Peyer's patch (tissue), 4 donors: ENCODE results near the gene ZMAT5. TPM values are rescaled to one million over a fixed set of nuclear protein-coding genes. Genes with fewer than 3 reads are reported as not detected.
"Not testable (repeated sequence)": the region's sequence is repeated elsewhere in the genome, so short reads cannot be mapped to it uniquely, and the experiment has no call there.

ENCODE experiments used
- DNase-seq, 3 donors: peaks; one replicate each; pipeline ENCODE4 v3.0.0-alpha.2; 2017 to 2019
- H3K27ac ChIP-seq, 4 donors: fragments of 200-600 bp; sonication (generic); one replicate each; pipeline ENCODE4 v1.5.1; 2016 to 2019
- H3K27me3 ChIP-seq, 2 donors: fragments of 200-600 bp; sonication (generic); one replicate each; pipeline ENCODE4 v1.5.1; 2019
- H3K36me3 ChIP-seq, 3 donors: fragments of 200-600 bp; sonication (generic); one replicate each; pipeline ENCODE4 v1.5.1; 2016 to 2019
- H3K4me1 ChIP-seq, 4 donors: fragments of 200-600 bp; sonication (generic); one replicate each; pipeline ENCODE4 v1.5.1; 2016 to 2019
- H3K4me3 ChIP-seq, 4 donors: fragments of 200-600 bp; sonication (generic); 1 replicate in 3 of 4; 2 replicates in 1 of 4; pipeline ENCODE4 v1.5.1; 2016 to 2019; ENCODE audit warnings: mild to moderate bottlenecking in 1 of 4
- H3K9me3 ChIP-seq, 4 donors: fragments of 200-600 bp; sonication (generic); one replicate each; pipeline ENCODE4 v1.5.1; 2016 to 2019; ENCODE audit warnings: mild to moderate bottlenecking in 1 of 4
- CTCF ChIP-seq, 6 experiments: fragments of 450-650 bp in 4 of 6; fragments of 200-600 bp in 2 of 6; sonication (generic) in 1 of 6; IDR thresholded peaks; one replicate each; pipeline ENCODE4 v1.5.1; 2017 to 2019; ENCODE audit warnings: antibody characterized with exemption in 6 of 6, mild to moderate bottlenecking in 3 of 6, moderate library complexity in 1 of 6
- POLR2A ChIP-seq, 2 donors: fragments of 450-650 bp; IDR thresholded peaks; one replicate each; pipeline ENCODE4 v1.5.1; 2017; ENCODE audit warnings: antibody characterized with exemption in 2 of 2, mild to moderate bottlenecking in 2 of 2, moderate library complexity in 2 of 2
- total RNA-seq, 4 donors: library from RNA; depleted of rRNA; stranded (reverse); fragments of >200 nt; gene quantifications; one replicate each; pipeline ENCODE4 v1.1.0, GENCODE V29; 2016

ZMAT5 gene
- total RNA-seq, 4 donors from 2014 or later, result 16.2 to 22.5 (median 17.9) TPM

GRCh38 chr22:29756341-29756740, 10.5 kb downstream of the ZMAT5 start:
- TF ChIP-seq CTCF (IDR thresholded peaks at IDR 0.05), result no peak
- H3K4me1 ChIP-seq, result no peaks in the 10 kb centered on the region
- H3K4me3 ChIP-seq, result no peak overlapping the region
- no peak for DNase-seq
- H3K36me3 ChIP-seq, result no peaks in the 10 kb centered on the region
- H3K27me3 ChIP-seq, result no peaks in the 10 kb centered on the region
- no peaks in the 10 kb centered on the region for H3K9me3 ChIP-seq
- H3K27ac ChIP-seq, result no peak overlapping the region

DNA sequence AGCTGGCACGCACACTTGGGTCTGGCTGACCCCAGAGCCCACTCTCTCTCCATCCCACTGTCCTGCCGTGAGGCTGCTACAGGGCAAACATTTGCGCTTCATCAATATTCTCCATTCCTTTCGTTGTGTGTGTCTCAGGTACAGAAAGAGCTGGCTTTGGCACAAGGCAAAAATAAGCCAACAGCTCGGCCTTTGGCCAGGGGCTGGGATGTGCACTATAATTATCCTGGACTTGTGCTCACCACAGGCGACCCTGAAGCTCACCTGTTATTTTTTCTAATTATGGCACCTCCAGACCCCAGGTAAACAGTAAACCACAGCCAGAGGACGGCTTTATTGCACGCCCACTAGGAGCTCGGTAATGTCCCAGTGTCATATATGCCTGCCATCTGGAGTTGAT, 10.9 kb downstream of the ZMAT5 start:
- Histone ChIP-seq H3K27me3 (no peaks in the 10 kb centered on the region), H3K4me3 (no peak overlapping the region), H3K36me3 (no peaks in the 10 kb centered on the region), H3K27ac (no peak overlapping the region), H3K4me1 (no peaks in the 10 kb centered on the region), H3K9me3 (no peaks in the 10 kb centered on the region)
- no peak for DNase-seq
- TF ChIP-seq POLR2A (IDR thresholded peaks at IDR 0.05) (no peak), CTCF (IDR thresholded peaks at IDR 0.05) (no peak)

GRCh38 chr22:29754658-29755395, 12.0 kb downstream of the ZMAT5 start:
- H3K4me3 ChIP-seq, H3K9me3 ChIP-seq, H3K27ac ChIP-seq, H3K4me1 ChIP-seq, H3K36me3 ChIP-seq, H3K27me3 ChIP-seq, DNase-seq: not testable (repeated sequence)

- no peak overlapping the region for H3K4me3 ChIP-seq
- TF ChIP-seq POLR2A (IDR thresholded peaks at IDR 0.05) (no peak), CTCF (IDR thresholded peaks at IDR 0.05) (no peak)
- no peaks in the 10 kb centered on the region for H3K9me3 ChIP-seq
- DNase-seq, result no peak
- no peak overlapping the region for H3K27ac ChIP-seq
- no peaks in the 10 kb centered on the region for H3K36me3 ChIP-seq
- no peaks in the 10 kb centered on the region for H3K27me3 ChIP-seq
- H3K4me1 ChIP-seq, result no peaks in the 10 kb centered on the region
Measured at GRCh38 chr22:29753808-29754657, 12.8 kb downstream of the ZMAT5 start.

- Histone ChIP-seq H3K4me3 (no peak overlapping the region), H3K4me1 (no peaks in the 10 kb centered on the region), H3K27me3 (no peaks in the 10 kb centered on the region), H3K36me3 (peaks cover 0 to 17% (median 0%) of the 10 kb centered on the region in 3 donors), H3K9me3 (no peaks in the 10 kb centered on the region), H3K27ac (no peak overlapping the region)
- no peak for TF ChIP-seq CTCF (IDR thresholded peaks at IDR 0.05)
- TF ChIP-seq POLR2A (IDR thresholded peaks at IDR 0.05), result no peak
- DNase-seq, result no peak
Measured at GRCh38 chr22:29751669-29752068, 15.1 kb downstream of the ZMAT5 start.
